A673 (cell line): ENCODE results near the gene HPX. TPM values are rescaled to one million over a fixed set of nuclear protein-coding genes. Genes with fewer than 3 reads are reported as not detected.

Experiments used
- BruUV-seq: library from RNA; stranded (reverse); fragments of 400-500 nt; replicated peaks from 2 replicates; lab custom pipeline; 2021; lab: Mats Ljungman, UMichigan
- CTCF ChIA-PET: fragments of 300-600 bp; sonication (Branson Sonifier 250); formaldehyde crosslinking; loops from one replicate; lab custom pipeline; 2022; ENCODE audit warnings: antibody characterized with exemption; lab: Charles Lee
- POLR2A ChIA-PET: fragments of 300-600 bp; sonication (Branson Sonifier 250); formaldehyde crosslinking; loops from one replicate; lab custom pipeline; 2022; ENCODE audit warnings: antibody characterized with exemption; ENCODE audit not compliant: low non-redundant PET; lab: Charles Lee
- DNase-seq: peaks from one replicate; pipeline ENCODE4 v3.0.0-alpha.2; 2015; ENCODE audit warnings: low spot score
- H3K27ac ChIP-seq: fragments of 200-600 bp; sonication (generic); 2 replicates; pipeline ENCODE4 v1.5.1; 2016; ENCODE audit warnings: mixed run types, low read depth, mild to moderate bottlenecking, mixed read lengths, antibody characterized with exemption, low read length; ENCODE audit not compliant: poor library complexity, severe bottlenecking
- H3K27me3 ChIP-seq: fragments of 200-600 bp; sonication (generic); replicated peaks from 2 replicates; pipeline ENCODE4 v1.6.1; 2017; ENCODE audit warnings: mixed run types, low read depth, mild to moderate bottlenecking, mixed read lengths, antibody characterized with exemption, low read length; ENCODE audit not compliant: insufficient read depth, poor library complexity
- H3K36me3 ChIP-seq: fragments of 200-600 bp; sonication (generic); 2 replicates; pipeline ENCODE4 v1.6.1; 2016; ENCODE audit warnings: mixed run types, mild to moderate bottlenecking, mixed read lengths, antibody characterized with exemption, low read length; ENCODE audit not compliant: insufficient read depth, poor library complexity, severe bottlenecking
- H3K4me1 ChIP-seq: fragments of 200-600 bp; sonication (generic); 2 replicates; pipeline ENCODE4 v1.6.1; 2017; ENCODE audit warnings: mixed run types, mild to moderate bottlenecking, mixed read lengths, antibody characterized with exemption, low read length; ENCODE audit not compliant: insufficient read depth, poor library complexity, severe bottlenecking
- H3K4me3 ChIP-seq: fragments of 200-600 bp; sonication (generic); 2 replicates; pipeline ENCODE4 v1.5.1; 2016; ENCODE audit warnings: low read depth, mixed run types, mild to moderate bottlenecking, mixed read lengths, low read length; ENCODE audit not compliant: poor library complexity, severe bottlenecking
- H3K9me3 ChIP-seq: fragments of 200-600 bp; sonication (generic); 2 replicates; pipeline ENCODE4 v1.6.1; 2016; ENCODE audit warnings: mixed run types, low read depth, mild to moderate bottlenecking, mixed read lengths, antibody characterized with exemption, low read length; ENCODE audit not compliant: poor library complexity, severe bottlenecking
- CTCF ChIP-seq: fragments of 300-800, 200-600 bp; sonication (generic); conservative IDR thresholded peaks from 2 replicates; pipeline ENCODE4 v1.5.1; 2017; ENCODE audit warnings: low read depth, mild to moderate bottlenecking, antibody characterized with exemption, low read length, moderate library complexity, mixed read lengths
- EZH2 ChIP-seq: fragments of 200-600 bp; sonication (generic); IDR thresholded peaks from 2 replicates; pipeline ENCODE4 v1.6.1; 2017; ENCODE audit warnings: borderline replicate concordance, low read depth, mild to moderate bottlenecking, mixed read lengths, antibody characterized with exemption, low read length; ENCODE audit not compliant: poor library complexity, severe bottlenecking
- intact Hi-C: fragments of 100-400 bp; cut with micrococcal nuclease; formaldehyde crosslinking; loops from one replicate; pipeline ENCODE4 v1.10.0; 2022; ENCODE audit not compliant: unreplicated experiment
- total RNA-seq: library from RNA; stranded (reverse); gene quantifications from 2 replicates; pipeline ENCODE4 v1.2.3, GENCODE V29; 2021

Gene HPX
- total RNA-seq, 1 experiment from 2014 or later = 4.5 TPM

- no peak overlapping the region for H3K27ac ChIP-seq
- no TSS peak for BruUV-seq
- TF ChIP-seq CTCF = no peak
- no peak for TF ChIP-seq EZH2
- no peak for DNase-seq
- H3K9me3 ChIP-seq = no peaks in the 10 kb centered on the region
- POLR2A ChIA-PET = no interaction called here
- intact Hi-C loops = no loop called here
- CTCF ChIA-PET = no interaction called here
- peaks cover 17% of the 10 kb centered on the region for H3K36me3 ChIP-seq
- no peaks in the 10 kb centered on the region for H3K27me3 ChIP-seq
- no peak overlapping the region for H3K4me3 ChIP-seq
- H3K4me1 ChIP-seq = peaks cover 16% of the 10 kb centered on the region
These were observed 38.7 kb downstream of the HPX start for GRCh38 chr11:6402061-6402470.

- DNase-seq = no peak
- peaks cover 20% of the 10 kb centered on the region for H3K4me1 ChIP-seq
These were observed 39.3 kb downstream of the HPX start for GRCh38 chr11:6401464-6401863.

GRCh38 chr11:6400431-6401345, 40.1 kb downstream of the HPX start:
- intact Hi-C loops = no loop called here
- peaks cover 20% of the 10 kb centered on the region for H3K4me1 ChIP-seq
- POLR2A ChIA-PET = no interaction called here
- no peak overlapping the region for H3K4me3 ChIP-seq
- H3K27ac ChIP-seq = no peak overlapping the region
- no peaks in the 10 kb centered on the region for H3K9me3 ChIP-seq
- TF ChIP-seq CTCF (no peak), EZH2 (no peak)
- peaks cover 19% of the 10 kb centered on the region for H3K36me3 ChIP-seq
- no peaks in the 10 kb centered on the region for H3K27me3 ChIP-seq
- no TSS peak for BruUV-seq
- CTCF ChIA-PET = no interaction called here
- no peak for DNase-seq

More at GRCh38 chr11:6401464-6401863, 39.3 kb downstream of the HPX start:
- no peaks in the 10 kb centered on the region for H3K9me3 ChIP-seq
- H3K27ac ChIP-seq = no peak overlapping the region
- POLR2A ChIA-PET = no interaction called here
- no peak overlapping the region for H3K4me3 ChIP-seq
- intact Hi-C loops = no loop called here
- peaks cover 19% of the 10 kb centered on the region for H3K36me3 ChIP-seq
- H3K27me3 ChIP-seq = no peaks in the 10 kb centered on the region
- no peak for TF ChIP-seq EZH2
- no peak for TF ChIP-seq CTCF
- no TSS peak for BruUV-seq
- CTCF ChIA-PET = no interaction called here
